EL (cell line): Measurements from ENCODE around the gene TRAF4.

Experiments used
- DNase-seq: peaks from one replicate; pipeline ENCODE4 v3.0.0-alpha.2; 2016

TRAF4 gene, protein sequence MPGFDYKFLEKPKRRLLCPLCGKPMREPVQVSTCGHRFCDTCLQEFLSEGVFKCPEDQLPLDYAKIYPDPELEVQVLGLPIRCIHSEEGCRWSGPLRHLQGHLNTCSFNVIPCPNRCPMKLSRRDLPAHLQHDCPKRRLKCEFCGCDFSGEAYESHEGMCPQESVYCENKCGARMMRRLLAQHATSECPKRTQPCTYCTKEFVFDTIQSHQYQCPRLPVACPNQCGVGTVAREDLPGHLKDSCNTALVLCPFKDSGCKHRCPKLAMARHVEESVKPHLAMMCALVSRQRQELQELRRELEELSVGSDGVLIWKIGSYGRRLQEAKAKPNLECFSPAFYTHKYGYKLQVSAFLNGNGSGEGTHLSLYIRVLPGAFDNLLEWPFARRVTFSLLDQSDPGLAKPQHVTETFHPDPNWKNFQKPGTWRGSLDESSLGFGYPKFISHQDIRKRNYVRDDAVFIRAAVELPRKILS

DNA sequence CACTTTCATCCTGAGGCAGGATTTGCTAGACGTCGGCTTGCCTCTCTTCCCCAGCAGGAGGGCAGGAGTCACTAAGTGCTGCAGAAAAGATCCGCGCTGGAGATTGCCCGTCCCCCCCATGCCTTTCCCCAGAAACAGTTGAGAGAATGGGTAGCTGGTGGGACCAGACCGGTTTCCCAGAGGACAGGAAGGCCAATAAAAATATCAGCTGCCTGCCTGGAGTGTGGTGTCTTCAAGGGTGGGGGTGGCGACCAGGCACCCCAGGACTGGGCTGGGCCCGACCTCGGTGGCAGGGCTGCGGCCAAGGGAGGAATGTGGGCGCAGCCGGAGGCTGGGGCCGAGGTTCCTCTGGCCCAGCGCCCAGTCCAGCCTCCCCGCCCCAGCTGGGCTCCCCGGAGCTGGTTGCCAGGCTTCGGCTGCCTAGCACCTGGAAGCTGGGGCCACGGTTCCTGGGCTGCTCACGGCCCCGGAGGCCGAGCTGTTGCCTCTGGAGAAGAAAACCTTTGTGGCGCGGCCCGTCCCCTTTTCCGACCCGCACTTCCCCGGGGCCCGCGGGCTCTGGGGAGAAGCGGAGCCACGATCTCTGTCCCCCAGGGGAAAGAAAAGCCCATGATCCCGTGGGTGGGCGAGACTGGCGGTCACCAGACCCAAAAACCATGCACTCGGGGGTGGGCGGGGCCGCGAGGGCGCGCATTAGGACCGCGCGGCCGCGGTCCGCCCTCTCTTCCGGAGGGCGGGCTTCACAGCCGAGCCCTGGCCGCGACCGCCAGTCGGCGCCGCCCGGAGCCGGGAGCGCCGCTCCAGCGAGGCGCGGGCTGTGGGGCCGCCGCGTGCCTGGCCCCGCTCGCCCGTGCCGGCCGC is at the start of gene TRAF4:
TSS of gene TRAF4 (plus strand) at position 769 of the 861 bp plus-strand sequence. CDS start 102 bp downstream, outside the sequence.
- peak; percentile 92 for DNase-seq

DNA sequence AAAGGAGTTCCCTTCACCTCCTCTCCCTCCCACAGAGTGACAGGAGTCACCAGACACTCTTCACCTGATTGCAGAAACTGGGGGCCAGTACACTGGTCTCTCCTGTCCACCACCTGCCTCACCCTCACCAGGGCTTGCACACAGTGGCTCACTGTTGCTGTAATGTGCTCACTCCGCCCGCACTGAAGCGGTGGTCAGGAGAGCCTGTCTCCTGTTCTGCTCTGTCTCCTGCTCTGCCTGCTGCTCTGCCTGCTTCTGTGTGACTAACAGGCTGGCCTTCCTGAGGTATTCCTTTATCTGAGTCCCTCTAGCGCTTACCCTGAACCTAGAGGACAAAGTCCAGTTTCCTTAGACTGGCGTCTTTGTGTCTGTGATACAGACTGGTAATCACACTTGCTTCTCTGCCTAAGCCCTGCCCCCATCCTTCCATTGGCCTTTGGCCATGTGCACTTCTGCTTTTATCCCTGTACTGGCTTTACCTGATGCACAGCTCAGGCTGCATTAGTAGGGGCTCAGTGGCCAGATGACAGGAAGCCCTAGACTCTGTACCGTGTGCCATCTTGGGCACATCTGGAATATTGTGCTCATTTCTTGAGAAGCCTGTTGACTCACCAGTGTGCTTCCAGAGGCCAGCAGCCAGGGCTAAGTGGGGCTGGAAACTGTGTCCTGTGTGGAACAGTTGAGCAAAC is 45.4 kb upstream of the TRAF4 start:
- no peak for DNase-seq

DNA sequence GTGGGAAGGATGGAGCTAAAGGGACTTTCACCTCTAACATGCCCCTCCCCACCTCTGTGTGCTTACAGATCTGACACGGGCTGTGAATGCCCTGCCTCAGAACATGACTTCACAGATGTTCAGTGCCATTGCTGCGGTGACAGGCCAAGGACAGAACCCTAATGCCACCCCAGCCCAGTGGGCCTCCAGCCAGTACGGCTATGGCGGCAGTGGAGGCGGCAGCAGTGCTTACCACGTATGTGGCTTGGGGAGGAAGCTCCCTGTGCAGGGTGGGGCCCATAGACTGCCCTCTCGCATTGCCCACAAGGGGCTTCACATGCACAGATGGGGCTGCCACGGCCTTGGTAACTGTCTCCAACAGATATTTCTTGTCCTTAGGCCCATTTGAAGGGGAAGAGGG is 43.5 kb upstream of the TRAF4 start:
- no peak for DNase-seq

DNA sequence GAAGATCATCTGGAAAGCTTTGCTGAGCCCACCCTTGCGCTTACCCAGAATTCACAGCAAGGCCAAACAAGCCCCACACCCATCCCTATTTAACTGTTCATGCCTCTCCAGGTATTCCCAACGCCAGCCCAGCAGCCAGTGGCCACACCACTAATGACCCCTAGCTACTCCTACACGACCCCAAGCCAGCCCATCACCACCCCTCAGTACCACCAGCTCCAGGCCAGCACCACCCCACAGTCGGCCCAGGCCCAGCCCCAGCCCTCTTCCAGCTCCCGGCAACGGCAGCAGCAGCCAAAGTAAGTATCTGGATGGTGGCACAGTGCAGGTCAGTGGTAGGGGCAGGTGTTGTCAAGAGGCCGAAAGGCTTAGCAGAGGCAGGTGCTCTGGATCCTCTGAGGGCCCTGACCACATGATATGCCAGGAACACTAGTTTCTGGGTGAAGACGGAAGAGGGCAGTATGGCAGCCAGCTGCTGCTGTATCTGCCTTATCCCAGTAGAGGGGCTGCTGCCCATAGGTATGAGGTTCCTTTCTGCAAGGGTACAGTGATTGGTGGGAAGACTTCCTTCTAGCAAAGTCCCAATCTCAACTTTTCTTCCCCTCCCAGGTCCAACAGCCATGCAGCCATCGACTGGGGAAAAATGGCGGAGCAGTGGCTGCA is 42.9 kb upstream of the TRAF4 start:
- no peak for DNase-seq

DNA sequence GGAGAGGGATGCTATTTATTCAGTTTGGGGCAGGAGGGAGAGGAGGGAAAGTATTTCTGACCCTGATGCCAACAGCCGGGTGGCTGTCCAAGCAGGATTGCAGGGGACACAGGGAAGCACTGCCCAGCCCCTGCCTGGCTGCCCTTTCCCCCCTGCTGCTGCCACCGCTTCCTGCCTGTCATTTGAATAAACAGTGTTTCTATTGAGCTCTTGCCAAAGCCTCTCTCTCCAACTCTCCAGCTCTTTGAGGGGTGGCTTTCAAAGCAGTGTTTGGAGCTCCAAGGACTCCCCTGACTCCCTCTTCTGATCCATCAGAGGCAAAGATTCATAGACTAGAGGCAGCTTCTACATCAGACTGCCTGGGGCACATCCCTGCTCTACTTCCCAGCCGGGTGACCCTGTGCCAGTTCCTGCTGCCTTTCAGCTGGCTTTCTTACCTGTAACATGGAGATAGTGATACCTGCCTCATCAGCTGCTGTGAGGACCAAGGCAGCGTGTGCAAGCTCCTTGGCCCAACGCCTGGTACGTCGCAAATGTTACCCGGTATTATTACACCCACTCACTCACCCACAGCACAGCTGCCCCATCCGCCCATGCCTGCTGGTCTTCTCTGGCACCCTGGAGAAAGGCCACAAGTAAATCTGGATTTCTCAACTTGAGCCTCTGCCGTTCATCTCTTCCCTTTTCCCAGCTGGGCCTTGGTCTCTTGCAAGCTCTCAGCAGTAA is 41.6 kb upstream of the TRAF4 start:
- no peak for DNase-seq

DNA sequence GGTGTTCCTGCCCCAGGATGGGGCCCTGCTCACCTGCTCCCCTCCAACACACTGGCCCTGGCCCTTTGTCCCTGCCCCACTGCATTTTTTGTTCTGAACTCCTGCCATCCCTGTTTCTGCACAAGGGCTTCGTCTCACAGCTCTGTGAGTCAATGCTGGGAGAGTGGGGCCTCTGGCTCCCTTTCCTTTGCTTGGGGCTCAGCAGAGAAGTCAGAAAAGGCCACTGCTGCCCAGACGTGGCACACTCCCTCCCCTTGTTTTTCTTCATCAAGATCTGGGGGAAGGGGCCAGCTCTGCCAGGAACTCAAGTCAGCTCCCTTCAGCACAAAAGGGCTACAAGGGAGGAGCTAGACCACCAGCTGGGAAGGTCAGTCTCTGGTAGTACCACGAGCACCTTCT is 41.1 kb upstream of the TRAF4 start:
- no peak for DNase-seq

DNA sequence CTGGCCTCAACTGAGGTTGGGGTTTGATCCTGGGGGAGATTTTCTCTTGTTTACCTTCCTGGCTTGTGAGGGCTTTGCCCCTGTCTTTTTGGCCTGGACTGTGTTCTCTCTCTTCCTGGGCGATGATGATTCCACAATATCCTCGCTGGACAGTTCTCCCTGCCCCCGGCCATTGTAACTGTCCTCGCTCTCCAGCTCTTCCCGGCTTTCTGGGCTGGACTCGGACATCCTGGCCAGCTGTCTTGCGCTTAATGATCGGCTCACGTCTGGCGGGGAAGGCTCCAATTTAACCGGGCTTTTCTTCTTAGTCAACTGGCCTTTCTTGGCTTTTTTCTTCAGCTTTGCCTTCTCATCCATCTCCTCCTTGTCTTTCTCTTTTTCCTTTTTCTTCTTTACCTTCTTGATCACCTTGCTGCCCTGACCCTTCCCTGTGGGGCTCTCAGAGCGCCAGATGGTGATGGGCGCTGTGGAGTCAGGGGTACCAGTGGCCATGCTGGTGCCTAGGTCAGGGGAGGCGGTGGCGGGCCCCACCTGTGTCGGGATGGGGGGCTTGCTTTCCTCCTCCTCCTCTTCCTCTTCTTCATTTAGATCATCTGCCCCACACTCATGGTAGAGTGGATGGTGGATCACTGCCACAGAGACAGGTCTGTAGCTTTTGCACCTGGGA is 40.1 kb upstream of the TRAF4 start:
- DNase-seq: no peak

DNA sequence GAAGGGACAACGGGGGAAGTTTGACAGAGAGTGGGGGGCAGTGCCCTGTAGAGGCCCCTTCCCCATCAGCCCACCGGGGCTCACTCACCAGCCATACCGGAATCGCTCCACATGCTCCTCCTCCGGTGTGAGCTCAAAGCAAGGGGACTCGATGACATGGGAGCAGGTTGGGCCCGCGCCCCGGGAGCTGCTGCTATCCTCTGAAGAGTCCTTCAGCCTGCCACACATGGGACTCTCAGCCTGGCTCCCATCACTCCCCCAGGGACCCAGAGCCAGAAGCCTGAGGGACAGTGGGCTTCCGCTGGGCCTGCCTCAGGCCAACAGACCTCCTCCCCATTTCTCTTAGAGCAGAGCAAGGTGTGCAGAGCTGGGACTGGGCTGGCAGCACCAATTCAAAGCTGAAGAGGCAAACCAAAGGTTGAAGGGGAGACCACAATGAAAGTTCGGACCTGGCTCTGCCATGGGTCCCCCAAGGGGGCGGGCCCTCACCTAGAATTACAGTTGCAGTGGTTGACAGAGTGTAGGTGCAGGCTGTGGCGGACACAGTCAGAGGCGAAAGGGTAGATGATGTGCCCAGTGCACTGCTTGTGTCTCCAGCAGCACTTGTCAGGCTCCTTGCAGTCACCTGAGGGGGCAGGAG is 39.5 kb upstream of the TRAF4 start:
- DNase-seq: no peak

DNA sequence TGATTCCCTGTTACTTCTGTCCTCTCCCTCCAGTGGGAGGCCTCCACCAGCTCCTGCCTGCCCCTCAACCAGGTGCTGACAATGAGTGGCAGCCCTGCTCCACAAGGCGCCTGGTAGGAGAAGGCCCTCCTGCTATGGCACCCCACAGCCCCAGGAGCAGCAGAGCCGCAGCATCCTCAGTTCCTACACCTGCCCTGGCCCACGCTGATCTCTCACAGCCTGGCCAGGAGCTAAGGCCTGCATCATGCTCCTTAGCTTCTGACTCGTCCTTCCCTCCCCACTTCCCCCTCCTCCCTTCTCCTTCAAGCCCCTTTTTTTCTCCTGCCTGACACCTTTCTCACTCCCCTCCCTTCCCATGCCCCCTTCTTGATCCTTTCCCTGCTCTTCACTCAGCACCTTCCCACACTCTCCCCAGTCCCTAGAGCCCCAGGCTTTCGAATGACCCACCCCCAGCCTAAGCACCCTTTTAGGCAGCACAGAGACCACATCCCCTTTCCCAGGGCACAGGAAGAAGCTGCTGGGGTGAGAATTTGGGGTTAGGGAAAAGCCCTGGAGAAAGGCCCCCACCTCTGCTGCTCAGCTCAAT is 38.6 kb upstream of the TRAF4 start:
- no peak for DNase-seq

DNA sequence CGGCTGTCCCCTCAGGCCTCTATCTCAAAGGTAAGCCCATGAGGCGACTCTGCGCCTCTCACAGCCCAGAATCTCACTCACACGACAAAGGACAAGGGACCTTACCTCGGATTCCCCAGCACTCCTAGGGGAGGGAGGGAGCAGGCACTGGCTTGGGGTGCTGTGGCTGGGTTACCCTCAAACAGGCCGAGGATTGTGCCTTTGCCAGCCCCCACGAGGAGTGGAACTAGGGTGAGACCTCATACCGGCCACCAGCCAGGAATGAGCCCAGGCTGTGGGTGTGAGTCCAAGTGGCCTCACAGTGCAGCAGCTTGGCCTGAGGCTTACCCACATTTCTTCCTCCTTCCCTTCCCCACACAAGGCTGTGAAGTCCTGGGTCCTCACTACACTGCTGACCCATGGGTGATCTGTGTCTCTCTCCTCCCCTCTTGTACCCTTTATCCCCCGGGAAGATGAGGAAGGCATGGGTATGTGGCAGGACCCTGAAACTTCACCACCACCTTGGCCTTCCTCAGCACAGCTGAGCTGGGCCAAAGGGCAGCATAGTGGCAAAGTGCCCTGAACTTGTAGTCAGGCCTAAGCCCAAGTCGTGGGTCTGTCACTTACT is 38.0 kb upstream of the TRAF4 start:
- DNase-seq: no peak

DNA sequence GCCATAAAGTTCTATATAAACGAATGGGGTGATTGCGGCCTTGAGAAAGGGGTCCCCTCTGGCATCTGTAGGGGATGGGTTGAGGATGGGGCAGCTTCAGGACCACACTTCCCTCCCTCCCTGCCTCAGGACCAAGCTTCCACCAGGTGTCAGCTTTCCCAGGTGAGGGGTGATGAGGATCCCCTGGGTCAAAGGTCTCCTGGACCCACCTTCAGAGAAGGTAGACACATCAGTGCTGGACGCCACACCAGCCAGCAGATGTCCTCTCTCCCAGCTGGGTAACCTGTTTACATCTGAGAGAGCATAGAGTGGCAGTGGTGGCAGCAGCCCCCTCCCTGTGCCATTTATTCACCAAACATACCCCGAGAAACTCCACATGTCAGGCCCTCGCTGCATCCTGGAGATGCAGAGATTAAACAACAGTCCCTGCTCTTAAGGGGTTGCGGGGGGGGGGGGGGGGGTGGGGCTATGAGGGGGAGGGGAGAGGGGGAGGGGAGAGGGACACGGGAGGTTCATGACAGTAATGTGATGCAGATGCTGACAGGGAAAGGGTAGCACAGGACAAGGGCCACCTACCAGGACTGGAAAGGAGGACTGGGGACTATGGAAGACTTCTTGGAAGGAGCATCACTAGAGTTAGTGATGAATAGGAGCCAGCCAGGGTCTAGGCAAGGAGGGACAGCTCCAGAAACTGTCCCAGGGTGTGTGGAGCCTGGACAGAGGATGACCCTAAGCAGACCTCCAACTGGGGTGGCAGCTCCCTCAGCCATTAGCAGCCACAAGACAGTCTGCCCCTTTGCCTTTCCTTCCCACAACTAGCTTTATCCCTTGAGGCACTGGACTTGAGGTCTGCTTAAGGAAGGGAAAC is 37.1 kb upstream of the TRAF4 start:
- no peak for DNase-seq

DNA sequence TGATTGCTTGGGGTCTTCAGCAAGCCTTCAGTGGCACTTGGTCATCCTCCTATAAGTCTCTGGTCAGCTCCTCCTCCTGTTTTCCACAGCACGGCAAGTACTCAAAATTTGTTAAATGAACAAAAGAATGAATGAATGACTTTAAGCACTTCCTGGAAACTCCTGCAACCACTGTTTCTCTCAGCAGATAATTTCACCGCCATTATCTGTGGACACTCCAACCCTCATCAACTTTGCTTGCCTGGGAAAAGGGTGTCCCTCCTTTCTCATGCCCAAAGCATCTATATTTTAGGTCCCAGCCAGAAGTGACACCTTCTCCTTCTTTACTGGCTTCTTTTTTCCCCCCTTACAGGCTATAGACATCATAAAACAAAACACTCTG is 36.5 kb upstream of the TRAF4 start:
- DNase-seq: no peak

DNA sequence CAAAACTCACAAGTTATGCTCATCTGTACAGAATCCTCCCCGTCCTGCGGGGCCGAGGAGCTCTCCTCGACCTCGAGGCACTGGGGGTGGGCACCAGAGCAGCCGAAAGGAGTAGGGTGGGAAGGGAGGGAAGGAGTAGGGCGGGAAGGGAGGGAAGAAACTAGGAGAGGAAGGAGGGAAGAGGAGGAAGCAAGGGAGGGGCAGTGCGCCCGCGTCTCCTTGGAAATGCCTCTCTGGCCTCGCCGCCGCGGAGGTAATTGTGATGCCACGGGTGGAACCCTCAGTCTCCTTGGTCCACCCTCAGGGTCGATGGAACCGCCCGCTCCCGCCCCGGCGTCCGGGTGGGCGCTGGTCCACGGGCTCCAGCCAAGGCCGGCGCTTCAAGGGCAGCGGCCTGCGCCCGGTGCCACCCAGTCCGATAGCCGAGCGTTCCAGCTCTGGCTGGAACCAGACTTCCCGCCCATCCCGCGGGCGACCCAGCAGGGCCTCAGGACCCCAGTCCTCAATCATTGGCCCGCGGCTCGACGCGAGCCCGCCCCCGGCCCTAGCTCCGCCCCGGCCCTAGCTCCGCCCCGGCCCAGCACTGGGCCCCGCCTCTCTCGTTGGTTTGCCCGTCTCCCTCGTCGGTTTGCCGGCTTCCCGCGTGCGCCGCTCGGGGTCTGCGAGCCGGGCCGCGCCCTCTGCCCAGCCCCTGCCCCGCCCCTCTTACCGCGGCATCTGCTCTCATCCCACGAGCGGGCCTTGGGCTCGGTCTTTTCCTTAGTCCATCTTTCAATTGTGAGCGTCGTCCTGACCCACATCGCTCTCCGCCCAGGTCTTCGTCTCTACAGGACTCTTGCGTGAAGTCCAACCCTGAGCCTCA is 32.7 kb upstream of the TRAF4 start:
- peak; percentile 95 for DNase-seq

DNA sequence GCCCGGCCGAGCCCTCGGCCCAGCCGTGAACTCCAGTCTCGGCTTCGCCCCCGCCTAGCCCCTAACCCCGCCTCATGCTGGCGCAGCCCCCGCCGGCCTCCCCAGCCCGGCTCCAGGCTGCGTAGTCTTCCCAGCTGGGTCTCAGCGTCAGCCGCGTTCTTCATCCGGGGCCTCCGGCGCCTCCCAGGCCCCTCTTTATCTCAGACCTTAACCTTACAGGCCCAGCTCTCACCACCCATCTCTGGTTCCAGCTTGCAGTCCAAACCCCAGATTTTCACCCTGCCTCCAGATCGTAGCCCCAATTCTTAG is 32.1 kb upstream of the TRAF4 start, which contains the start of gene PROCA1:
TSS of gene PROCA1 (minus strand) at position 166 of the 309 bp plus-strand sequence. CDS start 228 bp downstream, outside the sequence.
- DNase-seq: no peak

DNA sequence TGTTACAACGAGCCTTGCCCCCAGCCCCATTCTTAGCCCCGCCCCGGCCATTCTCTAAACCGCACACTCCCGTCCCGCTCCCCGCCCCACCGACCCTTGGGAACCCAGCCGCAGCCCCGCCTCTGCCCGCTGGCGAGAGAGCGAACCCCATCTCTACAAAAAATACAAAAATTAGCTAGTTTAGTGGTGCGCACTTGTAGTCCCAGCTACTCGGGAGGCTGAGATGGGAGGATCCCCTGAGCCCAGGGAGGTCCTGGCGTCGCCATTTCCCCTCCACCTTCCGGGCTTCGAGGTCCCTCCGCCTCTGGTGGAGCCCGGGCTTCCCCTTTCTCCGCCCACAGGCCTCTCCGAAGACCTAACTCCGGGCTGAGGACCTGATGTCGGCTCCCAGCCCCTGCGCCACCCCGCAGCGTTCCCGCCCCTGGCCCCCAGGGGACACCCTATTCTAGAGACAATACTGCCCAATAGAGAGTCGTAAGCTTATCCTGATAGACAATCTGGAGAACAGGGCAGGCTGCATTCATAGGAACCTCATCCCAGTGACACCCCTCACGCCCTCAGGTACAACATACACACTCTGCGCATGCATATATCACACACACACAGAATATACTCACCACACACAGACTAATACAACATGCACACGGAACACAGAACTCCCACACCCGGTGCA is 31.6 kb upstream of the TRAF4 start:
- DNase-seq: no peak

DNA sequence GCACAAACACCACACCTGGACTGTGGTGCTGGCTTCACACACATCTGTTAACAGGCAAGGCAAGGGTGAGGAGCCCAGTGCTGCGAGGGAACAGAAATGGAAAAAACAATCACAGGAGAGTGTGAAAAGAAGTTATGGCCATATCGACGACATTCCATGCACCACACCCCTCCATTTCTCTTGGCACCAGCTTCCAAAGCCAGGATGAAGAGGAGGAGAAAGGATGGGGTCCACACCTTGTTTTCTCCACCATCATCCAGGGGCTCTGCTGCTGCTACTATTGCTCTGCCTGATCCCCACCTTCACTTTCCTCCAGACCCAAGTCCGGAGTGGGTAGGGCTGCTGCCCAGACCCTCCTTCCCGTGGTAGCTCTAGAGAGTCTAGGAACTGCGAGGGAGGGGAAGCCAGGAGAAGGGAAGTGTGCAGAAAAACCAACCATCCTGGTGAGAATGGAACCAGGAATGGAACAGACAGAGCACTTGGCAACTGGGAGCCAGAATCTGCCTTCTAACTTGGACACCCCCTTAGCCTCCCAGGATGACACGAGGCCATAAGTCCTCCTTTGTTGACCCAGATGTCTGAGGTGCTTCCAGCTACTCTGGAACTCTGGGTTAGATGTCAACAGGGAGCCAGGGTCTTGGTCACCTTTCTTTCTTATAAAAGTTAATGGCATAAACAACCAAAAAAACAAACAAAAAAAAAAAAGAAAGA is 31.0 kb upstream of the TRAF4 start:
- no peak for DNase-seq

DNA sequence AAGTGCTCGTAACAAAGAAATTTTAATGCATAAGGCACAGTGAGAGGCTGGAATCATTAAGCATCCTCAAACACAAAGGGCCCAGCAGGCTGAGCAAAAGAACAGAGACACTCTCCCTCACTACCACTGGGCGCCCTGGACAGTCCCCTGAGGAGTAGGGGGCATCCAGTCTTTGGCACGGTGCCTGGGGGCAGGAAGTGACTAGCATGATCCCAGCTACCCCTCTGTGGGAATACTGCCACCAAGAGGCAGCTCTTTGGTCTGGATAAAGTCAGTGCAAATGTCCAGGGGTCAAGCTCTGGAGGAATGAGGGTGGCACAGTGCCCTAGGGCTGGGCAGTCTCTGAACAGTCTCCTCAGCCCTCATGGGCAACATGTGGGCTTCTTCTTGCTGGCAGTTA is 29.5 kb upstream of the TRAF4 start:
- DNase-seq: no peak
